GM18508 (cell line): Measurements from ENCODE around the gene CHRND.

Experiments used
- ATAC-seq: cut with Tn5 transposase; IDR thresholded peaks from one replicate; pipeline ENCODE4 v1.9.1; 2021; ENCODE audit warnings: moderate number of reproducible peaks; ENCODE audit not compliant: insufficient read depth, unreplicated experiment

The CHRND gene

GRCh38 chr2:232487385-232488096, 38.4 kb upstream of the CHRND start, which contains the start of gene ECEL1:
Gene ECEL1, minus strand, starts transcription at chr2:232487834. Its CDS starts 1,181 bp downstream, at chr2:232486653.
- ATAC-seq, result no peak

- ATAC-seq, result no peak
Observed at GRCh38 chr2:232488097-232488711, 37.8 kb upstream of the CHRND start.

DNA sequence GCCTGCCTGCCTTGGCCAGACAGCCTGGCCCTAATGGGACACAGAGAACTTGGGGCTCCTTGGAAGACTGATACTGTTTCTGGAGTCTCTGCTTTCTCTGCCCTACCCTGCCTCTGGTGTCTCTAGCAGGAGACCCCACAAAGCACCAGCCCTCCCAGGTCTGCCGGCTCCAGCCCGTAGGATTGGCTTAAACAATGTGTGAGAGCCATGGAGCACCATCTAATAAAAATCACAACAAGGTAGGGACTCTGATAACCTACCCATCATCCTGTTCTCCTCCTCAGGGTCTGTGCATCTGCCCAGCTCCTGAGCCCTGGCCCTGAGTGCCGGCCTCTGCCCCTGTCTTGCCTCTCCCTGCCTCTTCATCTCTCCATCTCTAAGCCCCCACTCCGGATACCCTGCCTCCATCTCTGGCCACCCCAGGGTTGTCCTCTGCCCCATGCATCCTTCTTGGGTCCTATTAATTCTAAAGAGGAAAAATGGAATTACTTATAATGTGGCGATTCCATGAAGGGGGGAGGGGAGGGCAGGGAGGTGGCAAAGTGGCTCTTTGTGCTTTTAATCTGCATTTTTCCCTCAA, 37.1 kb upstream of the CHRND start:
- ATAC-seq, result no peak

- ATAC-seq, result no peak
Observed at GRCh38 chr2:232489516-232490220, 36.3 kb upstream of the CHRND start.

DNA sequence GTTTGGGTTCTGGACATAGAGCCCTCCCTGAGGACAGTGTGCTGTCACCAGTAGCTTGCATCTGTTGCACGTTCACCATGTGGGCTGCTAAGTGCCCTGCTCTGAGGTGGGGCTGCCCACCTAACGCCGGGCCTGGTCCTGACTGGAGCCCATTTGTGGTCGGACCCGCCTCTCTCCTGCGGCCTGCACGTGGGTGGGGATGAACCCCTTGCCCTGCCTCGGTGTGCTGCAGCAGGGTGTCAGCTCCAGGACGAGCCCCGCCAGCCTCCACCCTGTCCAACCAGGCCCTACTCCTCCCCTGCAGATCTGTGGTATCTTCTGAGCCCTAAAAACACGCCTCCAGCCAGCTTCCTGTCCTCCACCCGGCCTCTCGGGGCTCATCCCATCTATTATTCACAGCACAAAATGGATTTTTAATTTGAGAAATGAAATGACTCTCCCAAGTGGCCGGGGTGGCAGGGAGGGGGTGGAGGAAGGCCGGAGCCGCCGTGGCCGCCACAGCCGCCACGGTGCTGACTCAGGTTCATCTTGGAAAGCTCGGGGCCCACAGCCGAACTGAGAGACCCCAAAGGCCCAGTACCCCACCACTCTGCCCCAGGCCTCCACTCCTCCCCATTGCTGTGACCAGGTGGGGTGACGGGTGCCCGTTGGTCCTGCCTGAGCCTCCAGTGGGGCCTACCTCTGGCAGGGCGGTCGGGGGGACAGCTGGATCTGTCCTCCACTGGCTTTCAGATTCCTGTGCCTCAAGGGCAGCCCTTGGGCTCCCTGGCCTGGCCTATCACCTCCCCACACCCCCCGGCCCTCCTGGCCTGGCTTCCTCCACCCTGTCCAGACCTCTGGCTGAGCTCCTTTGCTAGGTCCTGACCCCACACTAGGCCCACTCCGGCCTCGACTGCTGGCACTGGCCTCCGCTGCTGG, 35.5 kb upstream of the CHRND start:
- no peak for ATAC-seq

GRCh38 chr2:232491139-232491780, 34.7 kb upstream of the CHRND start:
- no peak for ATAC-seq

GRCh38 chr2:232492236-232492848, 33.6 kb upstream of the CHRND start:
- ATAC-seq, result no peak

DNA sequence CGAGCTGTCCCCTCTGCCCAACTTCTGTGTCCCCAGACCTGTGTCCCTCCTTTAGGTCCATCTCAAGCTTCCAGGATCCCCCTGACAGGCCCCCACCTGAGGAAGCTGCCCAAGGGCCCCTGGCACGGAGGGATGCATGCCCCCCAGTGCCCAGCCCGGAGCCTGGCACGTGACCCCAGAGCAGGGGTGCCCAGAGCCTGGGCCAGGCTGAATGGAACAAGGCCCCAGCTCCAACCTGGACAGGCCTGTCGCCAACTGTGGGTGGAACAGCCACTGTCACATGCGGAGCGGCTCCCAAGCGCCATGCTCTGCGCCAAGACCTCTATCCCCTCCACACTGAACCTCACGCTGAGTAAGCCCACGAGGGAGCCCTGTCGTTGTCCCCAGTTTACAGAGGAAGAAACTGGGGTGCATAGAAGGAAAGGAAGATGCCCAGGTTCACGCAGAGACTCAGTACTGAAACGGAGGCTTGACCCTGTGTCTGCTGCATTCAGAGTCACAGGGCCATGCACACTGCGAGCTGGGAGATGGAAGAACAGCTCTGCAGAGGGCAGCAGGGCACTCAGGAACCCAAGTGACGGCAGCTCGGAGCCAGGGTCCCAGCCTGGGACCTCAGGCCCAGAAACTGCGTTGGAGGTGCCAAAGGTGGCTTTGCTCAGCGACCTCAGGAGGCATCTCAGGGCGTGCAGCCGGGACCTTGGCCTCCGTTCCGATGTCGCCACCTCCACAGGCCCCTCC, 32.8 kb upstream of the CHRND start:
- no peak for ATAC-seq

DNA sequence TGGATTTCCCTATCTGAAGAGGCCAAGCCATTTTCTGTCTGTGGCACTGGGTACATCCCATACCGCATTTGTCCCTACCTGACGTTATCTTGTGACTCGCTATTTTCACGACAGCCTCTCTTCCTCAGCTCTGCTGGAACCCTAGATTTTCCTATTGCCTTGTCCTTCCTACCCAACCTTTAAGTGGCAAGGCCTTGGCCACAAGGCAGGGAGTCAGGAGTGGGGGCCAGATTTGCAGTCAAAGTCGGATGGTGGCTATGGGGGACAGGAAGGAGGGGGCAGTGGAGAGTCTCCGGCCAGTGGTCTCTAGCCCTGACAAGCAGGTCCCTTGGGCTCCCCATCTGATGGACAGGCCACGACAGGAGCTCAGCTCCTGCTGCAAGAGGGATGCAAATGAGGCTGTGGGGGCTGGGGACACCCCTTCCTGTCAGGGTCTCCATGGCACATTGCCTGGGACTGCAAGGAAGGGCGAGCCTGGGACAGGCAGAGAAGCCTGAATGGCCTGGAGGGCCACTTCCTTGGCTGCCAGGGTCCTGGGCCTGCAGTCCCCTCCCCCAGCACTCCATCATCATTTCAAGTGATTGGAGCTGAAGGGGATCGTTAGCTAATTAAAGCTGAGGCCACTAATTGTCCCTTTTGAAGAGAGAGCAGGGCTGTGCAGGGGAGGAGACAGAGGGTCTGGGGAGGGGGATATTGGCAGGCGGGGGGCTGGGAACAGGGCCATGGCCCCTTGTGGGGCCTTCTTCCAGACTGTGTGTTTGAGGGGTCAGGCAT, 32.1 kb upstream of the CHRND start:
- no peak for ATAC-seq

GRCh38 chr2:232494542-232494941, 31.4 kb upstream of the CHRND start:
- no peak for ATAC-seq

DNA sequence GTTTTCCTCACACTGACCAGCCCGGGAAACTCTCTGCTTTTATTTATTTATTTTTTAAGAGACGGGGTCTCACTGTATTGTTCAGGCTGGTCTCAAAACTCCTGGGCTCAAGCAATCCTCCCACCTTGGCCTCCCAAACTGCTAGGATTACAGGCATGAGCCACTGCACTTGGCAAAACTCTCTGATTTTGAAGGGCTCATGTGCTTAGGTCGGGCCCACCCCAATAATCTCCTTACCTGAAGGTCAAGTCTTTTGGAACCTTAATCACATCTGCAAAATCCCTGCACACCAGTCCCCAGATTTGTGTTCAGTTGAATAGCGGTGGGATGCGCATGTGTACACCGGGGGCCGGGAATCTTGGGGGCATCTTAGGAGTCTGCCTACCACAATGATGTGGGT, 30.7 kb upstream of the CHRND start:
- no peak for ATAC-seq

GRCh38 chr2:232496501-232497270, 29.3 kb upstream of the CHRND start:
- no peak for ATAC-seq

GRCh38 chr2:232497348-232497747, 28.6 kb upstream of the CHRND start:
- no peak for ATAC-seq

DNA sequence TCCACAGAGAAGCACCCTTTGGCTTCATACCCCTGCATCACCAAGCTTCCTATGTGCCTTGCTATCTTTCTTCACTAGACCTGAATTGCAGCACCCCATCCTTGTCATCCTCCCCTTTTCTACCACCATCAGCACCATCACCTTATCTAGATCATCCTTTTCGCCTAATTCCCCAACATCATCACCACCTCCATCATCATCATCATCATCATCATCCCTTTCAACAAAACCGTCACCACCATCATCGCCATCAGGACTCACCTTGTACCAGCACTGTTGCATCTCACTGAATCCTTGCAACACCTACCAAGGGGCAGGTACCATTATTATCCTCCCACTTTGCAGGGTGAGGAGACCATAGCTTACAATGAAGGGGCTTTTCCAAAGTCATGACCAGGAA, 27.5 kb upstream of the CHRND start:
- no peak for ATAC-seq

DNA sequence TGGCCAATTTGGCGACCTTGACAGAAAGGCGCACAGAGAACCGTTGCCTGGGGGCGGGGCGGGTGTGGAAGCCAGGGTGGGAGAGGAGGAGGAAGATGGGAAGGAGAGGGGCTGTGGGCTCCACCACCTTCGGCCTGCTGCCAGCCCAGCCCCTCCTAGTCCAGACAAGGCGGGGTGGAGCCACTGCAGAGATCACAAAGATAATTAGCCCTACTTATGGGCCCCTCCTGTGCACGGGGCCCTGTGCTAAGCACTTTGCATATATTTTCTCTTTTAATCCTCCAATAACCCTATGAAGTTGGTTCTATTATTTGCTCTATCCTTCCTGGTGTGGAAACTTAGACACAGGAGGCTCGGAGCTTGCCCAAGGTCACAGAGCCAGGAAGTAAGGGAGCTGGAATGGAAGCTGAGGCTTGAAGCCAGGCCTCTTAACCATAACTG, 24.6 kb upstream of the CHRND start:
- no peak for ATAC-seq

GRCh38 chr2:232501794-232502390, 24.1 kb upstream of the CHRND start:
- no peak for ATAC-seq

GRCh38 chr2:232502511-232502910, 23.4 kb upstream of the CHRND start:
- no peak for ATAC-seq
